H1 (cell line): ENCODE data around the gene PF4V1. TPM values are rescaled to one million over a fixed set of nuclear protein-coding genes. Genes with fewer than 3 reads are reported as not detected.

Experiments
- HDAC2 ChIP-seq, 2 experiments: fragments of 300-600 bp in 1 of 2; sonication (generic) in 1 of 2; IDR thresholded peaks; 2 replicates each; pipeline ENCODE4 v1.6.1; 2011 to 2012; ENCODE audit warnings: low read depth in 2 of 2, low read length in 2 of 2, mild to moderate bottlenecking in 2 of 2, moderate library complexity in 2 of 2, borderline replicate concordance in 1 of 2, inconsistent platforms in 1 of 2
- JUN ChIP-seq: IDR thresholded peaks from 2 replicates; pipeline ENCODE4 v1.6.1; 2011; ENCODE audit warnings: low read depth, mild to moderate bottlenecking, improper control_type of control experiment, low read length
- PHF8 ChIP-seq: fragments of 200-600 bp; sonication (generic); conservative IDR thresholded peaks from 2 replicates; pipeline ENCODE4 v1.7.1; 2012; ENCODE audit warnings: low read depth, mild to moderate bottlenecking, inconsistent platforms, low read length, moderate library complexity
- TCF12 ChIP-seq: IDR thresholded peaks from 2 replicates; pipeline ENCODE4 v1.6.1; 2011; ENCODE audit warnings: low read depth, mild to moderate bottlenecking, low read length
- polyA plus RNA-seq, 7 experiments: library from polyadenylated mRNA; depleted of rRNA in 3 of 7; stranded (reverse) in 5 of 7; unstranded in 2 of 7; fragments of >200 nt in 5 of 7; fragments of 200-250 nt in 2 of 7; gene quantifications; 1 replicate in 5 of 7; 2 replicates in 1 of 7; 4 replicates in 1 of 7; pipeline versions ENCODE4 v1.2.1 to v1.2.3, GENCODE V29; 2011 to 2013; ENCODE audit warnings: missing spikeins in 2 of 7, mixed read lengths in 2 of 7
- total RNA-seq: library from RNA; stranded (reverse); fragmentation: NEBNext Ultra II Directional; extraction: Animal tissue kit (Norgen Biotek cat#: 25700); gene quantifications from 2 replicates; pipeline ENCODE4 v1.2.1, GENCODE V29; 2021
- TF ChIP-seq, protein P1 (sequence below): IDR thresholded peaks from 2 replicates; pipeline ENCODE4 v1.6.1; 2011; ENCODE audit warnings: low read length, improper control_type of control experiment
- TF ChIP-seq, protein P2 (sequence below): fragments of 300-600 bp; sonication (generic); IDR thresholded peaks from 2 replicates; pipeline ENCODE4 v1.7.1; 2012; ENCODE audit warnings: low read length, moderate library complexity, mild to moderate bottlenecking, inconsistent platforms; ENCODE audit not compliant: insufficient replicate concordance

The PF4V1 gene
- total and polyA plus RNA-seq, 2 of the 8 experiments (the other 6 are each of a cell fraction or from before 2014, with no cell fraction given), result not detected

DNA sequence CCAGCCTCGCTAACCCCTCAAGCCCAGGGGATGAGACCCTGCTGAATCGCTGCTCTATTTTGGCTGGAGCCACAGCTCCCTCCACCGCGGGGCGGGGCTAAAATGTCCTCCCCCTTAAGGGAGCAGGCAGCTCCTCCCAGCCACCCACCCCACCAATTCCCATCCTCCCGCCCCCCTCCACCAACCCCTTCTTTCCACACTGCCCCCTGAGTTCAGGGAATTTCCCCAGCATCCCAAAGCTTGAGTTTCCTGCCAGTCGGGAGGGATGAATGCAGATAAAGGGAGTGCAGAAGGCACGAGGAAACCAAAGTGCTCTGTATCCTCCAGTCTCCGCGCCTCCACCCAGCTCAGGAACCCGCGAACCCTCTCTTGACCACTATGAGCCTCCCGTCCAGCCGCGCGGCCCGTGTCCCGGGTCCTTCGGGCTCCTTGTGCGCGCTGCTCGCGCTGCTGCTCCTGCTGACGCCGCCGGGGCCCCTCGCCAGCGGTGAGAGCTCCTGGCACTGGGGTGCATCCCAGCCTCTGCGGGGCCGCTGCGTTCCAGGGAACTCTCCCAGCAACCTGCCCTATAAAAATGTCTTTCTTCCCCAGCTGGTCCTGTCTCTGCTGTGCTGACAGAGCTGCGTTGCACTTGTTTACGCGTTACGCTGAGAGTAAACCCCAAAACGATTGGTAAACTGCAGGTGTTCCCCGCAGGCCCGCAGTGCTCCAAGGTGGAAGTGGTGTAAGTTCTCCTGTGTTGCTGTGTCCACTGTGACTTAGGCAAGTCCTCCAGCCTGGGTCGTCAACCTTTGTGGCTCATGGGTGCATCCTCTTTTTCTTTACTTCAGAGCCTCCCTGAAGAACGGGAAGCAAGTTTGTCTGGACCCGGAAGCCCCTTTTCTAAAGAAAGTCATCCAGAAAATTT lies 16.5 kb upstream of the PF4V1 start, which contains the start of gene CXCL6 (continued):
- 0 out of 2 replicates have a peak, but pooled peaks have one; percentile 32 for TF ChIP-seq PHF8
- no peak for TF ChIP-seq JUN
- no peak for TF ChIP-seq TCF12
- peak; percentile 38 to 56; a peak in 1 of 4 replicates for TF ChIP-seq HDAC2 (IDR thresholded peaks at IDR 0.05; ENCODE audit: borderline replicate concordance in 1 of 2, low read depth in 2 of 2, low read length in 2 of 2)
- TF ChIP-seq, protein P1, sequence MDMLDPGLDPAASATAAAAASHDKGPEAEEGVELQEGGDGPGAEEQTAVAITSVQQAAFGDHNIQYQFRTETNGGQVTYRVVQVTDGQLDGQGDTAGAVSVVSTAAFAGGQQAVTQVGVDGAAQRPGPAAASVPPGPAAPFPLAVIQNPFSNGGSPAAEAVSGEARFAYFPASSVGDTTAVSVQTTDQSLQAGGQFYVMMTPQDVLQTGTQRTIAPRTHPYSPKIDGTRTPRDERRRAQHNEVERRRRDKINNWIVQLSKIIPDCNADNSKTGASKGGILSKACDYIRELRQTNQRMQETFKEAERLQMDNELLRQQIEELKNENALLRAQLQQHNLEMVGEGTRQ, result no peak
- TF ChIP-seq, protein P2, sequence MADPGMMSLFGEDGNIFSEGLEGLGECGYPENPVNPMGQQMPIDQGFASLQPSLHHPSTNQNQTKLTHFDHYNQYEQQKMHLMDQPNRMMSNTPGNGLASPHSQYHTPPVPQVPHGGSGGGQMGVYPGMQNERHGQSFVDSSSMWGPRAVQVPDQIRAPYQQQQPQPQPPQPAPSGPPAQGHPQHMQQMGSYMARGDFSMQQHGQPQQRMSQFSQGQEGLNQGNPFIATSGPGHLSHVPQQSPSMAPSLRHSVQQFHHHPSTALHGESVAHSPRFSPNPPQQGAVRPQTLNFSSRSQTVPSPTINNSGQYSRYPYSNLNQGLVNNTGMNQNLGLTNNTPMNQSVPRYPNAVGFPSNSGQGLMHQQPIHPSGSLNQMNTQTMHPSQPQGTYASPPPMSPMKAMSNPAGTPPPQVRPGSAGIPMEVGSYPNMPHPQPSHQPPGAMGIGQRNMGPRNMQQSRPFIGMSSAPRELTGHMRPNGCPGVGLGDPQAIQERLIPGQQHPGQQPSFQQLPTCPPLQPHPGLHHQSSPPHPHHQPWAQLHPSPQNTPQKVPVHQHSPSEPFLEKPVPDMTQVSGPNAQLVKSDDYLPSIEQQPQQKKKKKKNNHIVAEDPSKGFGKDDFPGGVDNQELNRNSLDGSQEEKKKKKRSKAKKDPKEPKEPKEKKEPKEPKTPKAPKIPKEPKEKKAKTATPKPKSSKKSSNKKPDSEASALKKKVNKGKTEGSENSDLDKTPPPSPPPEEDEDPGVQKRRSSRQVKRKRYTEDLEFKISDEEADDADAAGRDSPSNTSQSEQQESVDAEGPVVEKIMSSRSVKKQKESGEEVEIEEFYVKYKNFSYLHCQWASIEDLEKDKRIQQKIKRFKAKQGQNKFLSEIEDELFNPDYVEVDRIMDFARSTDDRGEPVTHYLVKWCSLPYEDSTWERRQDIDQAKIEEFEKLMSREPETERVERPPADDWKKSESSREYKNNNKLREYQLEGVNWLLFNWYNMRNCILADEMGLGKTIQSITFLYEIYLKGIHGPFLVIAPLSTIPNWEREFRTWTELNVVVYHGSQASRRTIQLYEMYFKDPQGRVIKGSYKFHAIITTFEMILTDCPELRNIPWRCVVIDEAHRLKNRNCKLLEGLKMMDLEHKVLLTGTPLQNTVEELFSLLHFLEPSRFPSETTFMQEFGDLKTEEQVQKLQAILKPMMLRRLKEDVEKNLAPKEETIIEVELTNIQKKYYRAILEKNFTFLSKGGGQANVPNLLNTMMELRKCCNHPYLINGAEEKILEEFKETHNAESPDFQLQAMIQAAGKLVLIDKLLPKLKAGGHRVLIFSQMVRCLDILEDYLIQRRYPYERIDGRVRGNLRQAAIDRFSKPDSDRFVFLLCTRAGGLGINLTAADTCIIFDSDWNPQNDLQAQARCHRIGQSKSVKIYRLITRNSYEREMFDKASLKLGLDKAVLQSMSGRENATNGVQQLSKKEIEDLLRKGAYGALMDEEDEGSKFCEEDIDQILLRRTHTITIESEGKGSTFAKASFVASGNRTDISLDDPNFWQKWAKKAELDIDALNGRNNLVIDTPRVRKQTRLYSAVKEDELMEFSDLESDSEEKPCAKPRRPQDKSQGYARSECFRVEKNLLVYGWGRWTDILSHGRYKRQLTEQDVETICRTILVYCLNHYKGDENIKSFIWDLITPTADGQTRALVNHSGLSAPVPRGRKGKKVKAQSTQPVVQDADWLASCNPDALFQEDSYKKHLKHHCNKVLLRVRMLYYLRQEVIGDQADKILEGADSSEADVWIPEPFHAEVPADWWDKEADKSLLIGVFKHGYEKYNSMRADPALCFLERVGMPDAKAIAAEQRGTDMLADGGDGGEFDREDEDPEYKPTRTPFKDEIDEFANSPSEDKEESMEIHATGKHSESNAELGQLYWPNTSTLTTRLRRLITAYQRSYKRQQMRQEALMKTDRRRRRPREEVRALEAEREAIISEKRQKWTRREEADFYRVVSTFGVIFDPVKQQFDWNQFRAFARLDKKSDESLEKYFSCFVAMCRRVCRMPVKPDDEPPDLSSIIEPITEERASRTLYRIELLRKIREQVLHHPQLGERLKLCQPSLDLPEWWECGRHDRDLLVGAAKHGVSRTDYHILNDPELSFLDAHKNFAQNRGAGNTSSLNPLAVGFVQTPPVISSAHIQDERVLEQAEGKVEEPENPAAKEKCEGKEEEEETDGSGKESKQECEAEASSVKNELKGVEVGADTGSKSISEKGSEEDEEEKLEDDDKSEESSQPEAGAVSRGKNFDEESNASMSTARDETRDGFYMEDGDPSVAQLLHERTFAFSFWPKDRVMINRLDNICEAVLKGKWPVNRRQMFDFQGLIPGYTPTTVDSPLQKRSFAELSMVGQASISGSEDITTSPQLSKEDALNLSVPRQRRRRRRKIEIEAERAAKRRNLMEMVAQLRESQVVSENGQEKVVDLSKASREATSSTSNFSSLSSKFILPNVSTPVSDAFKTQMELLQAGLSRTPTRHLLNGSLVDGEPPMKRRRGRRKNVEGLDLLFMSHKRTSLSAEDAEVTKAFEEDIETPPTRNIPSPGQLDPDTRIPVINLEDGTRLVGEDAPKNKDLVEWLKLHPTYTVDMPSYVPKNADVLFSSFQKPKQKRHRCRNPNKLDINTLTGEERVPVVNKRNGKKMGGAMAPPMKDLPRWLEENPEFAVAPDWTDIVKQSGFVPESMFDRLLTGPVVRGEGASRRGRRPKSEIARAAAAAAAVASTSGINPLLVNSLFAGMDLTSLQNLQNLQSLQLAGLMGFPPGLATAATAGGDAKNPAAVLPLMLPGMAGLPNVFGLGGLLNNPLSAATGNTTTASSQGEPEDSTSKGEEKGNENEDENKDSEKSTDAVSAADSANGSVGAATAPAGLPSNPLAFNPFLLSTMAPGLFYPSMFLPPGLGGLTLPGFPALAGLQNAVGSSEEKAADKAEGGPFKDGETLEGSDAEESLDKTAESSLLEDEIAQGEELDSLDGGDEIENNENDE, result no peak
